Measurements from ENCODE around the gene ILKAP. TPM values are rescaled to one million over a fixed set of nuclear protein-coding genes. Genes with fewer than 3 reads are reported as not detected.

The ILKAP gene
- total and polyA plus RNA-seq, 2 experiments from 2014 or later: 25.9 to 37.5 TPM

GRCh38 chr2:238126338-238126737, 77.2 kb downstream of the ILKAP start:
- 96% methylated on average over 2 of the region's 2 CpGs for WGBS (ENCODE audit: low lambda C conversion rate, missing lambda C conversion rate)
- DNase-seq (ENCODE audit: low spot score): no peak
- H2AFZ ChIP-seq: no peak overlapping the region

GRCh38 chr2:238125127-238125885, 78.2 kb downstream of the ILKAP start:
- Histone ChIP-seq H3K9me2 (replicated peaks; ENCODE audit: insufficient read depth) (no peaks in the 10 kb centered on the region), H3K4me3 (no peak overlapping the region), H3K9me3 (ENCODE audit: low read depth) (no peaks in the 10 kb centered on the region), H4K20me1 (ENCODE audit: insufficient read depth, poor library complexity, severe bottlenecking) (no peaks in the 10 kb centered on the region), H3K36me3 (replicated peaks; ENCODE audit: insufficient read depth, low read depth) (no peaks in the 10 kb centered on the region), H3K4me1 (ENCODE audit: insufficient read depth) (no peaks in the 10 kb centered on the region), H3K79me2 (no peaks in the 10 kb centered on the region), H2AFZ (no peak overlapping the region), H3K27me3 (no peaks in the 10 kb centered on the region), H3K4me2 (no peak overlapping the region), H3K27ac (no peak overlapping the region)
- TF ChIP-seq CTCF (IDR thresholded peaks at IDR 0.05; ENCODE audit: poor library complexity) (no peak), EZH2 (IDR thresholded peaks at IDR 0.05; ENCODE audit: borderline replicate concordance) (no peak), EZH2phosphoT487 (IDR thresholded peaks at IDR 0.05; ENCODE audit: low read depth, severe bottlenecking, unreplicated experiment) (no peak)
- DNase-seq (ENCODE audit: low spot score): no peak
- WGBS (ENCODE audit: low lambda C conversion rate, missing lambda C conversion rate): 93% methylated on average over 15 of the region's 20 CpGs

More at GRCh38 chr2:238126338-238126737, 77.2 kb downstream of the ILKAP start:
- H3K4me2 ChIP-seq: no peak overlapping the region
- no peaks in the 10 kb centered on the region for H3K4me1 ChIP-seq (ENCODE audit: insufficient read depth)
- no peaks in the 10 kb centered on the region for H3K36me3 ChIP-seq (replicated peaks; ENCODE audit: insufficient read depth, low read depth)
- no peak for TF ChIP-seq EZH2 (IDR thresholded peaks at IDR 0.05; ENCODE audit: borderline replicate concordance)
- TF ChIP-seq EZH2phosphoT487 (IDR thresholded peaks at IDR 0.05; ENCODE audit: low read depth, severe bottlenecking, unreplicated experiment): no peak
- TF ChIP-seq CTCF (IDR thresholded peaks at IDR 0.05; ENCODE audit: poor library complexity): no peak
- H3K27me3 ChIP-seq: no peaks in the 10 kb centered on the region
- H3K9me3 ChIP-seq (ENCODE audit: low read depth): no peaks in the 10 kb centered on the region
- H3K4me3 ChIP-seq: no peak overlapping the region
- H3K79me2 ChIP-seq: no peaks in the 10 kb centered on the region
- no peaks in the 10 kb centered on the region for H4K20me1 ChIP-seq (ENCODE audit: insufficient read depth, poor library complexity, severe bottlenecking)
- H3K27ac ChIP-seq: no peak overlapping the region
- no peaks in the 10 kb centered on the region for H3K9me2 ChIP-seq (replicated peaks; ENCODE audit: insufficient read depth)

- H3K79me2 ChIP-seq: no peaks in the 10 kb centered on the region
- no peak for DNase-seq (ENCODE audit: low spot score)
- peaks cover 6% of the 10 kb centered on the region for H3K27me3 ChIP-seq
- no peaks in the 10 kb centered on the region for H3K4me1 ChIP-seq (ENCODE audit: insufficient read depth)
- no peak for TF ChIP-seq CTCF (IDR thresholded peaks at IDR 0.05; ENCODE audit: poor library complexity)
- TF ChIP-seq EZH2 (IDR thresholded peaks at IDR 0.05; ENCODE audit: borderline replicate concordance): no peak
- no peak for TF ChIP-seq EZH2phosphoT487 (IDR thresholded peaks at IDR 0.05; ENCODE audit: low read depth, severe bottlenecking, unreplicated experiment)
- H3K4me2 ChIP-seq: no peak overlapping the region
- no peaks in the 10 kb centered on the region for H3K9me2 ChIP-seq (replicated peaks; ENCODE audit: insufficient read depth)
- no peaks in the 10 kb centered on the region for H4K20me1 ChIP-seq (ENCODE audit: insufficient read depth, poor library complexity, severe bottlenecking)
- H2AFZ ChIP-seq: no peak overlapping the region
- H3K36me3 ChIP-seq (replicated peaks; ENCODE audit: insufficient read depth, low read depth): no peaks in the 10 kb centered on the region
- no peaks in the 10 kb centered on the region for H3K9me3 ChIP-seq (ENCODE audit: low read depth)
- H3K27ac ChIP-seq: no peak overlapping the region
- 95% methylated on average over 18 of the region's 19 CpGs for WGBS (ENCODE audit: low lambda C conversion rate, missing lambda C conversion rate)
- no peak overlapping the region for H3K4me3 ChIP-seq
Measured at GRCh38 chr2:238124488-238125126, 78.9 kb downstream of the ILKAP start.
